HEK293 (cell line): Measurements from ENCODE around the gene IGFL1.

Experiments
- KLF9 ChIP-seq: fragments of 450-650 bp; formaldehyde crosslinking; IDR thresholded peaks from 2 replicates; pipeline ENCODE4 v1.5.1; 2016; ENCODE audit warnings: missing biosample characterization, missing genetic modification characterization, low read depth
- ZBTB7A ChIP-seq: fragments of 450-650 bp; formaldehyde crosslinking; IDR thresholded peaks from 2 replicates; pipeline ENCODE4 v1.5.1; 2016; ENCODE audit warnings: low read depth, missing biosample characterization, missing genetic modification characterization

DNA sequence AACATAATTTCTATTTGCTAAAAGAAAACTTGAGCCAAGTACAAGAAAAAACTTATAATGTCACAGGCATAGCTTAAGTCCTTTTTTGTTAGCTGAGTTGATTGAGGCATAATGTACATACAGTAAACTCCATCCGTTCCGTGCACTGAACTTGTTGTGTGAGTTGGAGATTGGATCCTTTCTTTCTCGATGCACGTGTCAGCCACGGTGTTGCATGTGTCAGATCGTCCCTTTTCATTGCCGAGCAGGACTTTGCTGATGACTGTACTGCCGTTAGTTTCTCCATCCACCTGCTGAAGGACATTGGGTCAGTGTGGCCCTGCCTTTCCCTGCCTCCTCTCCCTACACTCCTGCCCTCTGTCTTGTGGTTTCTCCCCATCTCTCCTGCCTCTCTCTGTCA lies 47.1 kb upstream of the IGFL1 start:
- TF ChIP-seq KLF9: no peak
- TF ChIP-seq ZBTB7A: no peak
